Peyer's patch (tissue), 4 donors: ENCODE measurements around the gene RASAL3.

ENCODE experiments used
- POLR2A ChIP-seq, 2 donors: fragments of 450-650 bp; IDR thresholded peaks; one replicate each; pipeline ENCODE4 v1.5.1; 2017; ENCODE audit warnings: antibody characterized with exemption in 2 of 2, mild to moderate bottlenecking in 2 of 2, moderate library complexity in 2 of 2
- TF ChIP-seq, protein P1 (sequence below), 6 experiments: fragments of 450-650 bp in 4 of 6; fragments of 200-600 bp in 2 of 6; sonication (generic) in 1 of 6; IDR thresholded peaks; one replicate each; pipeline ENCODE4 v1.5.1; 2017 to 2019; ENCODE audit warnings: antibody characterized with exemption in 6 of 6, mild to moderate bottlenecking in 3 of 6, moderate library complexity in 1 of 6

DNA sequence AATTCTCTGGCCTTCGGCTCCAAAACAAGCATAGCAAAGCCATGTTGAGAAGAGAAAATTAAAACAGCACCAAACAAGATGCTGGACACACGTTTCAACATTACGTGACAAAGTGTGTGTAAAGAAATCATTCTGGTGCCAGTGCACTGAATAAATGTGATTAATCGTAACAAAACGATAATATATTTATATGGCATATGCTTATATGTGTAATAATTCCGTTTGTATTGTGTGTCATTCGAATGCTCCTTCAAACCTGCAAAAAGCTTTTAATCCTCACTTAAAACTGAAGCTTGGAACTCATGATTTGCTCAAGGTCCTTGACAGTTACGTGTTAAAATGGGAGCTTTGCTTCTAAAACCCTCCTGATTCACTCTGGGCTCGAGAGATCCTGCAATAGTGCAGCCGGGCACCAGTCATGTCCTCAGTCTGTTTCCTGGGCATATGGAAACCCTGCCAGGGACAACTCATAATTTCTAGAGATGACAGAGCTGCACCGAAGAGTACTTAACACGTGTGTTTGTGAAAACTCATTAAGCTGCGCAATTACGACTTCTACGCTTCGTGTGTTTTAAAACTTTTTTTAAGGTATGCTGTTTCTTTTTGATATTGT lies 44.8 kb downstream of the RASAL3 start:
- TF ChIP-seq, protein P1, sequence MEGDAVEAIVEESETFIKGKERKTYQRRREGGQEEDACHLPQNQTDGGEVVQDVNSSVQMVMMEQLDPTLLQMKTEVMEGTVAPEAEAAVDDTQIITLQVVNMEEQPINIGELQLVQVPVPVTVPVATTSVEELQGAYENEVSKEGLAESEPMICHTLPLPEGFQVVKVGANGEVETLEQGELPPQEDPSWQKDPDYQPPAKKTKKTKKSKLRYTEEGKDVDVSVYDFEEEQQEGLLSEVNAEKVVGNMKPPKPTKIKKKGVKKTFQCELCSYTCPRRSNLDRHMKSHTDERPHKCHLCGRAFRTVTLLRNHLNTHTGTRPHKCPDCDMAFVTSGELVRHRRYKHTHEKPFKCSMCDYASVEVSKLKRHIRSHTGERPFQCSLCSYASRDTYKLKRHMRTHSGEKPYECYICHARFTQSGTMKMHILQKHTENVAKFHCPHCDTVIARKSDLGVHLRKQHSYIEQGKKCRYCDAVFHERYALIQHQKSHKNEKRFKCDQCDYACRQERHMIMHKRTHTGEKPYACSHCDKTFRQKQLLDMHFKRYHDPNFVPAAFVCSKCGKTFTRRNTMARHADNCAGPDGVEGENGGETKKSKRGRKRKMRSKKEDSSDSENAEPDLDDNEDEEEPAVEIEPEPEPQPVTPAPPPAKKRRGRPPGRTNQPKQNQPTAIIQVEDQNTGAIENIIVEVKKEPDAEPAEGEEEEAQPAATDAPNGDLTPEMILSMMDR (IDR thresholded peaks at IDR 0.05): no peak
- TF ChIP-seq POLR2A (IDR thresholded peaks at IDR 0.05): no peak
